ENCODE data around the gene CDCA3.

- no peak for TF ChIP-seq CTCF (conservative IDR thresholded peaks at IDR 0.05 in 1 of 2, IDR thresholded peaks at IDR 0.05 in 1 of 2; ENCODE audit: extremely low read depth in 1 of 2, insufficient read depth in 1 of 2, low read depth in 1 of 2, low read length in 2 of 2)
- TF ChIP-seq EZH2 (IDR thresholded peaks at IDR 0.05; ENCODE audit: borderline replicate concordance, low read length), result no peak
These were observed 14.2 kb downstream of the CDCA3 start for GRCh38 chr12:6836851-6837250.

All from mammary epithelial cell (primary cell).